ENCODE data around the gene TMEM59. TPM values are rescaled to one million over a fixed set of nuclear protein-coding genes. Genes with fewer than 3 reads are reported as not detected.

The TMEM59 gene
- total and polyA plus RNA-seq, 2 of the 8 experiments (the other 6 are each of a cell fraction or from before 2014, with no cell fraction given): 116 to 139 TPM

DNA sequence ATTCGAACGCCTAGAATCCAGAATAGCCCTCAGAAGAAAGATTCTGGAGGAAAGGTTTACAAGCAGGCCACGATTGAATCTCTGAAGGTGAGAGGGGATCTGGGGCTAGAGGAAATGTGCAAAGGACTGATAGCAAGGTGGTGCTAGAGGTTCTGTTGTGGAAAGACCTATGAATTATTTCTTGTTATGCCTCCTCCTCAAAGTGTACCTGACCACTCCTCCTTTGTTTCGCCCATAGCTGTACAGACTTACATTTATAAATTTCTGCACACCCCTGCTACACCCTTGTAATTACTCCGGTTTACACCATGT, 1.4 kb upstream of the TMEM59 start:
- H3K27me3 ChIP-seq (replicated peaks in 1 of 4; ENCODE audit: control insufficient read depth in 3 of 4, extremely low read depth in 1 of 4, insufficient read depth in 3 of 4, low read length in 3 of 4): no peaks in the 10 kb centered on the region
- no peak overlapping the region for H3K27ac ChIP-seq (ENCODE audit: low read depth, low read length)
- no peak for TF ChIP-seq BCL11A (IDR thresholded peaks at IDR 0.05; ENCODE audit: low read depth in 2 of 2, low read length in 2 of 2)
- no peak for TF ChIP-seq POLR2A (IDR thresholded peaks at IDR 0.05; ENCODE audit: control extremely low read depth in 1 of 2, low read depth in 2 of 2, low read length in 2 of 2)
- no peak for TF ChIP-seq CBX5 (IDR thresholded peaks at IDR 0.05; ENCODE audit: low read depth, low read length)
- no peak for TF ChIP-seq TBP (IDR thresholded peaks at IDR 0.05; ENCODE audit: low read depth, low read length)
- no peak for TF ChIP-seq TAF7 (optimal IDR thresholded peaks at IDR 0.05; ENCODE audit: borderline replicate concordance, low read depth, low read length)
- TF ChIP-seq SUZ12 (IDR thresholded peaks at IDR 0.05; ENCODE audit: low read length): no peak
- TF ChIP-seq BACH1 (IDR thresholded peaks at IDR 0.05; ENCODE audit: low read length): no peak
- TF ChIP-seq SP2 (IDR thresholded peaks at IDR 0.05; ENCODE audit: low read length): no peak
- TF ChIP-seq NANOG (IDR thresholded peaks at IDR 0.05; ENCODE audit: insufficient read depth, low read depth, low read length, poor library complexity, severe bottlenecking): no peak
- TF ChIP-seq GABPA (IDR thresholded peaks at IDR 0.05; ENCODE audit: borderline replicate concordance, insufficient read depth, low read length): no peak
- TF ChIP-seq EP300 (IDR thresholded peaks at IDR 0.05; ENCODE audit: borderline replicate concordance in 1 of 2, low read depth in 2 of 2, low read length in 2 of 2): no peak
- TF ChIP-seq SIX5 (IDR thresholded peaks at IDR 0.05; ENCODE audit: low read depth, low read length): no peak
- no peak for TF ChIP-seq RBBP5 (IDR thresholded peaks at IDR 0.05; ENCODE audit: borderline replicate concordance, low read depth, low read length)
- TF ChIP-seq KDM4A (IDR thresholded peaks at IDR 0.05; ENCODE audit: low read depth, low read length, severe bottlenecking): no peak
- TF ChIP-seq SIRT6 (IDR thresholded peaks at IDR 0.05; ENCODE audit: low read length): no peak
- CTCF ChIA-PET (ENCODE audit: partially characterized antibody): interaction anchor here (1.3 to 1.4 kb wide), 3 partner anchors 17 to 30 kb away, joined by 3 to 5 read pairs (median 3); no protein-coding TSS in a partner anchor
- no peak overlapping the region for H2AFZ ChIP-seq (ENCODE audit: low read length)
- H3K36me3 ChIP-seq (ENCODE audit: control insufficient read depth in 2 of 4, insufficient read depth in 4 of 4, low read length in 3 of 4): no peaks in the 10 kb centered on the region
- no peak overlapping the region for H2BK12ac ChIP-seq (ENCODE audit: low read depth, low read length)
- no peak overlapping the region for H2AK5ac ChIP-seq (ENCODE audit: low read depth, low read length)
- peaks cover 2% of the 10 kb centered on the region; the same call in 1 of the 2 replicates for H3K79me1 ChIP-seq (ENCODE audit: low read depth, low read length)
- H3K18ac ChIP-seq (ENCODE audit: extremely low read depth, low read length): no peak overlapping the region
- H4K8ac ChIP-seq (ENCODE audit: extremely low read depth, insufficient read depth, low read length): no peak overlapping the region
- DNase-seq (ENCODE audit: low read depth in 1 of 2, low spot score in 2 of 2) (no peak), FAIRE-seq (no peak)
- H2BK120ac ChIP-seq (replicated peaks; ENCODE audit: low read depth, low read length): no peak overlapping the region
- H3K4me3 ChIP-seq (ENCODE audit: extremely low read depth in 1 of 4, insufficient read depth in 2 of 4, low read depth in 3 of 4, low read length in 4 of 4): peak overlapping the region; percentile 72 to 96 (median 81); a peak in 5 of 8 replicates
- no peaks in the 10 kb centered on the region for H3K23me2 ChIP-seq (ENCODE audit: low read depth, low read length)
- no peaks in the 10 kb centered on the region for H3K9me3 ChIP-seq (ENCODE audit: insufficient read depth in 2 of 2, low read depth in 1 of 2, low read length in 1 of 2)
- no peaks in the 10 kb centered on the region for H4K20me1 ChIP-seq (replicated peaks in 1 of 2; ENCODE audit: control insufficient read depth in 1 of 2, insufficient read depth in 2 of 2, low read length in 2 of 2)
- no peak overlapping the region for H3K23ac ChIP-seq (ENCODE audit: insufficient read length)
- no peak overlapping the region for H4K91ac ChIP-seq (replicated peaks; ENCODE audit: insufficient read length, low read length)
- 82% methylated on average over 5 of the region's 5 CpGs; no CpG with 5 or more reads in 1 of the 2 experiments for WGBS, 2 experiments (ENCODE audit: extremely low coverage in 1 of 2, insufficient coverage in 1 of 2, insufficient read length in 1 of 2, insufficient replicate concordance in 2 of 2, low coverage in 1 of 2, low lambda C conversion rate in 2 of 2, missing lambda C conversion rate in 1 of 2)
- H3K4me1 ChIP-seq (replicated peaks in 1 of 4; ENCODE audit: control insufficient read depth in 3 of 4, insufficient read depth in 4 of 4, low read length in 3 of 4): peaks cover 0 to 5% (median 3%) of the 10 kb centered on the region in 4 experiments; a peak in 4 of 7 replicates
- H2BK15ac ChIP-seq (ENCODE audit: low read length): no peak overlapping the region
- no peak overlapping the region for H4K5ac ChIP-seq (ENCODE audit: insufficient read length, low read depth, low read length)
- H2BK20ac ChIP-seq (ENCODE audit: low read length): no peak overlapping the region
- peak overlapping the region; percentile 75 to 79 for H3K4me2 ChIP-seq (ENCODE audit: insufficient read depth in 1 of 2, low read depth in 2 of 2, low read length in 2 of 2)
- no peak overlapping the region for H3K14ac ChIP-seq (ENCODE audit: insufficient read length)
- H3K9ac ChIP-seq (replicated peaks in 1 of 4; ENCODE audit: extremely low read depth in 1 of 4, low read depth in 3 of 4, low read length in 3 of 4): peak overlapping the region in 1 of 4 experiments; percentile 7; a peak in 1 of 7 replicates
- peaks cover 7 to 30% of the 10 kb centered on the region in 2 experiments; a peak in 3 of 4 replicates for H3K79me2 ChIP-seq (ENCODE audit: control insufficient read depth in 1 of 2, insufficient read depth in 2 of 2, low read length in 2 of 2)
- POLR2A ChIA-PET (ENCODE audit: partially characterized antibody): interaction anchor here (0.7 kb wide), 1 partner anchor 146 kb away, joined by 3 read pairs; the partner anchor contains the start of genes CYB5RL and MRPL37
- no peak overlapping the region for H2BK5ac ChIP-seq (ENCODE audit: low read depth, low read length)
- no peak overlapping the region for H3K4ac ChIP-seq (replicated peaks; ENCODE audit: insufficient read length, low read depth, low read length)
- peak overlapping the region; percentile 56 for H3K56ac ChIP-seq (replicated peaks; ENCODE audit: insufficient read length, low read depth, low read length)
